ENCODE results near the gene ELOVL2.

Gene ELOVL2

GRCh38 chr6:11085758-11086435 lies 41.8 kb upstream of the ELOVL2 start:
- H3K27ac ChIP-seq = no peak overlapping the region

GRCh38 chr6:11083956-11084355 lies 39.9 kb upstream of the ELOVL2 start:
- intact Hi-C loops (cut with DNase I; ENCODE audit: low total_unique reads) = no loop called here
- no peak for TF ChIP-seq CTCF (IDR thresholded peaks at IDR 0.05)
- no peak for DNase-seq
- Histone ChIP-seq H3K36me3 (no peaks in the 10 kb centered on the region), H3K9me3 (no peaks in the 10 kb centered on the region), H3K27me3 (no peaks in the 10 kb centered on the region), H3K4me1 (no peaks in the 10 kb centered on the region), H3K27ac (no peak overlapping the region), H3K4me3 (no peak overlapping the region)

More at GRCh38 chr6:11085758-11086435, 41.8 kb upstream of the ELOVL2 start:
- Histone ChIP-seq H3K4me3 (no peak overlapping the region), H3K4me1 (no peaks in the 10 kb centered on the region), H3K36me3 (no peaks in the 10 kb centered on the region), H3K9me3 (no peaks in the 10 kb centered on the region), H3K27me3 (no peaks in the 10 kb centered on the region)
- intact Hi-C loops (cut with DNase I; ENCODE audit: low total_unique reads) = no loop called here
- TF ChIP-seq CTCF (IDR thresholded peaks at IDR 0.05) = no peak
- DNase-seq = no peak

GRCh38 chr6:11083491-11083890 lies 39.4 kb upstream of the ELOVL2 start:
- Histone ChIP-seq H3K4me3 (no peak overlapping the region), H3K9me3 (no peaks in the 10 kb centered on the region), H3K27ac (no peak overlapping the region), H3K36me3 (no peaks in the 10 kb centered on the region), H3K4me1 (no peaks in the 10 kb centered on the region), H3K27me3 (no peaks in the 10 kb centered on the region)
- no peak for DNase-seq
- intact Hi-C loops (cut with DNase I; ENCODE audit: low total_unique reads) = no loop called here
- no peak for TF ChIP-seq CTCF (IDR thresholded peaks at IDR 0.05)

GRCh38 chr6:11080296-11080695 lies 36.2 kb upstream of the ELOVL2 start:
- Histone ChIP-seq H3K27me3 (no peaks in the 10 kb centered on the region), H3K27ac (no peak overlapping the region), H3K9me3 (no peaks in the 10 kb centered on the region), H3K4me3 (no peak overlapping the region), H3K4me1 (no peaks in the 10 kb centered on the region), H3K36me3 (no peaks in the 10 kb centered on the region)
- intact Hi-C loops (cut with DNase I; ENCODE audit: low total_unique reads) = no loop called here
- DNase-seq = no peak
- no peak for TF ChIP-seq CTCF (IDR thresholded peaks at IDR 0.05)

- H3K9me3 ChIP-seq = no peaks in the 10 kb centered on the region
- no peaks in the 10 kb centered on the region for H3K36me3 ChIP-seq
- intact Hi-C loops (cut with DNase I; ENCODE audit: low total_unique reads) = no loop called here
- H3K27ac ChIP-seq = no peak overlapping the region
- H3K4me3 ChIP-seq = no peak overlapping the region
- no peak for TF ChIP-seq CTCF (IDR thresholded peaks at IDR 0.05)
- H3K4me1 ChIP-seq = no peaks in the 10 kb centered on the region
- no peak for DNase-seq
- no peaks in the 10 kb centered on the region for H3K27me3 ChIP-seq
These were observed 34.2 kb upstream of the ELOVL2 start for GRCh38 chr6:11078266-11078665.

GRCh38 chr6:11076540-11076939 lies 32.4 kb upstream of the ELOVL2 start:
- H3K4me3 ChIP-seq = no peak overlapping the region
- TF ChIP-seq CTCF (IDR thresholded peaks at IDR 0.05) = no peak
- no peaks in the 10 kb centered on the region for H3K27me3 ChIP-seq
- H3K4me1 ChIP-seq = no peaks in the 10 kb centered on the region
- H3K9me3 ChIP-seq = no peaks in the 10 kb centered on the region
- H3K27ac ChIP-seq = no peak overlapping the region
- no peaks in the 10 kb centered on the region for H3K36me3 ChIP-seq
- intact Hi-C loops (cut with DNase I; ENCODE audit: low total_unique reads) = no loop called here
- no peak for DNase-seq

Measured in tibial artery (tissue), 4 donors.